GM10847 (cell line): ENCODE measurements around the gene CDCA8.

Experiments used
- POLR2A ChIP-seq: IDR thresholded peaks from 2 replicates; pipeline ENCODE4 v1.6.1; 2011; ENCODE audit not compliant: insufficient read length; ENCODE audit errors: extremely low read depth

Gene CDCA8

GRCh38 chr1:37723072-37723389 is 30.7 kb downstream of the CDCA8 start:
- TF ChIP-seq POLR2A, result no peak

GRCh38 chr1:37723390-37724078 is 31.2 kb downstream of the CDCA8 start:
- no peak for TF ChIP-seq POLR2A

GRCh38 chr1:37724575-37724974 is 32.3 kb downstream of the CDCA8 start:
- no peak for TF ChIP-seq POLR2A

GRCh38 chr1:37725851-37726613 is 33.7 kb downstream of the CDCA8 start:
- TF ChIP-seq POLR2A, result no peak

GRCh38 chr1:37726751-37727585 is 34.7 kb downstream of the CDCA8 start:
- TF ChIP-seq POLR2A, result no peak

- TF ChIP-seq POLR2A, result no peak
These were observed 36.1 kb downstream of the CDCA8 start for GRCh38 chr1:37728416-37728815.

- no peak for TF ChIP-seq POLR2A
These were observed 38.1 kb downstream of the CDCA8 start for GRCh38 chr1:37730376-37730775.

- TF ChIP-seq POLR2A, result no peak
These were observed 39.1 kb downstream of the CDCA8 start for GRCh38 chr1:37731312-37732019.

- TF ChIP-seq POLR2A, result no peak
These were observed 39.9 kb downstream of the CDCA8 start for GRCh38 chr1:37732111-37732780.

- no peak for TF ChIP-seq POLR2A
These were observed 42.6 kb downstream of the CDCA8 start for GRCh38 chr1:37734629-37735591.

- no peak for TF ChIP-seq POLR2A
These were observed 46.9 kb downstream of the CDCA8 start for GRCh38 chr1:37739222-37739621.

GRCh38 chr1:37741130-37741529 is 48.8 kb downstream of the CDCA8 start:
- TF ChIP-seq POLR2A, result no peak

- no peak for TF ChIP-seq POLR2A
These were observed 49.3 kb downstream of the CDCA8 start for GRCh38 chr1:37741662-37742061.

GRCh38 chr1:37746806-37747205 is 54.5 kb downstream of the CDCA8 start:
- no peak for TF ChIP-seq POLR2A
